RCC 7860 (cell line): ENCODE data around the gene EVI5.

Source experiments
- DNase-seq: peaks from one replicate; pipeline ENCODE4 v3.0.0-alpha.2; 2015; ENCODE audit warnings: low spot score
- FAIRE-seq: peaks from 2 replicates; lab custom pipeline; 2012; peaks lifted over from hg19 to GRCh38; lab: Jason Lieb, UNC

Gene EVI5

DNA sequence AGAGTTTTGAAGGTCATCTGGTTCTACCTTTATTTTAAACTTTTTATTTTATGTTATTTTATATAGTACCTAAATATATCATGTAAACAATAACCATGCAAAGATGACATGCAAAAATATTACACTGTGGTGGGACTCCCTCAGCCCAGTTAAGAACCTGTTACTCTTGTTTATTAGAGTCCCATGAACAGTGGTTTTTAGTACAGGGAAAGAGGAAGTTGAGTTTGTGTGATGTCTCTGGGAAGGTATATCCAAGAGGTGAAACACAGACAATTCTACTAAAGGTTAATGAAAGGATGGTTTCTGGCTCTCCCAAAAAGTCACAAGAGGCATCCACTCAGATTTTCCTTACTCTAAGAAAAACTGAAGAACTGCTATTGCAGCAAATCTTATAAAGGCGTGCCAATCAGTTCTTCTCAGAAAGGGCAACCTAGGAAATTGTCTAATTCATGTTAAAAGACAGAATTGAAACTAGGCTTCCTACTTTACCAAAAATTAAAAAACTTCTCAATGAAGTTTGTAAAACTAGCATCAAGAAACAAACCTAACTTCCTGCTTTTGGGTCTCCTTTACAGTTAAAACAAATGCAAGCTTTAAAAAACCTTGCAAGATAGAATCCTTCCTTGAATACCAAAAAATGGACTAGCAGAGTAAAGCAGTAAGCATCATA, 318.1 kb downstream of the EVI5 start:
- FAIRE-seq (no peak), DNase-seq (no peak)

DNA sequence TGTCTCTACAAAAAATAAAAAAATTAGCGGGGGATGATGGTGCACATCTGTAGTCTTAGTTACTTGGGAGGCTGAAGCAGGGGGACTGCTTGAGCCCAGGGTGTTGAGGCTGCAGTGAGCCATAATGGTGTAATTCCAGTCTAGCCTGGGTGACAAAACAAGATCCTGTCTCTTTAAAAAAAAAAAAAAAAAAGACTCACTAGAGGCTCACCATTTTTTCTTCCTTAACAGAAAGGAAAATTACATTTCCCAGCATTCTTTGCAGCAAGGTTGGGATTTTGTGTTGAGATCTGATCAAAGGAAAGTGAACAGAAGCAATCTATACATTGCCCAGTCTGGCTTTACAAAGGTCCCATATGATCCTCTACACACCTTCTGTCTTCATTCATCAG, 319.7 kb downstream of the EVI5 start:
- FAIRE-seq (no peak), DNase-seq (no peak)

DNA sequence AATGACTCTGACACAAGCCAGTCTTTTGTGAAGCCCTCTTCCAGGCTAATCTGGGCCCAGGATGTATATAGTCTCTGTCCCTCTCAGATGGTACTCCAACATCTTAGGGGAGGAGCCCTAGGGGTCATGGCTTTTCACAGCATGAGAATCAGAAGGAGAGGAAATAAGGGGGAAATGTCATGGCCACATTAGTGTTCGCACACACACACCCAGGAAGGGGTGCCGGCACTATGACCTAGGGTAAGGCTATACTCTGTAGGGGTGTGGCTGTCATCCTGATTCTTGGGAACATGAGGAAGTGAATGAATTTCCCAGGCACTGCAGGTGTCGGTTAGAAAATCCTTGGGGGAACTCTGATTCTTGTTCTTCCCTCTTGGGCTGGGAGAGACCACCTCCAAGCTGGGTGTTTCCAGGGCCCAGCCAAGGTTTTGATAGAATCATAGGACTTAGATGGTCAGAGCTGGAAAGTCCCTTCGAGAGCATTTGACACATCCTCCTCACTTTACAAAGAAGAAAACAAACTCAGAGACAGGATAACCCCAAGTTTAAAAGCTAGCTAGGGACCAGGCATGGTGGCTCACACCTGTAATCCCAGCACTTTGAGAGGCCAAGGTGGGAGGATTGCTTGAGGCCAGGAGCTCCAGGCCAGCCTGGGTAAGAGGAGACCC, 320.2 kb downstream of the EVI5 start:
- no peak for FAIRE-seq
- no peak for DNase-seq

DNA sequence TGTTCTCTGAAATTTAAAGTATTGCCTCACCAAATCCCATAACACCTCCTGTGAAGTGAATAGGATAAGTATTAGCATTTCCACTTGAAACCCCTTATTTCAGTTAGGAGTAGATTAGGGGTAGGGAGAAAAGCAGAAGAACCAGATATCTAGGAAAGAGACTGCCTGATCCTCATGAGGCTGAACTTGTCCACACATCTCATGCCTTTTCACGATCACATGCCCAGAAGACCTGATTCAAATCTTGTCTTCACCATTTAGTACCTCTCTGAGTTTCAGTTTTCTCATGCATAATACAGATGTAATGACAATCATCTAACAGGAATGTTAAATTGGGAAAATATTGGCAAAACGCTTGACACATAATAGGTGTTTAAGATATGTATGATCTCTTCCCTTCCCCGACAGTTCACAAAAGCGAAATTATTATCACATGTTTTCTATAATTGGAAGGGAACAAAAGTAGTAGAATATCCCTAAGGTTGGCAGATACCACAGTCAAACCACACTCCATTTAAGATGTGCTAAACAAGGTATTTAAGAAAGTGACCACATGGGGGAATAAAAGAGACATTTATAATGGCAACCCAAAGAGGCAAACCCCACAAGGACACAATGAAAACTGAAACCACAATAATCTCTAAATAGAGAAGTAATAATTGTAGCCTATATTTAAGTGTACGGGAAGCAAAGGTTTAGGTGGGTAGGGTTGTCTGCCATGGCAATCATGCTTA, 323.4 kb downstream of the EVI5 start:
- FAIRE-seq (no peak), DNase-seq (no peak)

DNA sequence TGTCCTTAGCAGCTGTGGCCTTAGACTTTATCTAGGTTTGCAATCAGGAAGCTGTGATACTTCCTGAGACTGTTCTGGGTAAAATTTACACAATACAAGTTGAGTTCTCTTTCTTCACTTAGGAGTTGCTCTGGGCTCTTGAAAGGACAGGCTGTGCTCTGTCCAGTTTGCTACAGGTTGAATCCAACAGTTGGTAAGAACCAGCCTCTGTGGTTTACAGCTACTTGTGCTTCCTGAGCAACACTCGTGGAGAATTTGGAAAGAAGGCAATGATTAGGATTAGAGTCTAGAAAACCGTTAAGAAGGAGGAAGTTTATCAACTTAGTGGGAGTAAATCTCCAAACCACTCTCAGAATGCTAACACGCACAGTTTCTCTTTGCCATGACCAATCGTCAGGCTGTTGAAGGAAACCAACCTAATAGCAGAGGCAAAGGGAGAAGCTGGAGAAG, 325.0 kb downstream of the EVI5 start:
- no peak for FAIRE-seq
- DNase-seq = no peak
